Measurements from ENCODE around the gene TMEM132E. TPM values are rescaled to one million over a fixed set of nuclear protein-coding genes. Genes with fewer than 3 reads are reported as not detected.
"Not testable (repeated sequence)": the region's sequence is repeated elsewhere in the genome, so short reads cannot be mapped to it uniquely, and the experiment has no call there.

The TMEM132E gene
- total RNA-seq = not detected in 2 replicates

GRCh38 chr17:34579017-34579946 lies at the start of gene TMEM132E:
TMEM132E (plus strand) TSS chr17:34579582; CDS start chr17:34581077, 1,495 bp downstream.
- no peak for DNase-seq (ENCODE audit: low read depth in 2 of 2)

GRCh38 chr17:34530918-34531317 lies 48.5 kb upstream of the TMEM132E start:
- no peak for DNase-seq (ENCODE audit: low read depth in 2 of 2)

GRCh38 chr17:34532281-34533065 lies 46.9 kb upstream of the TMEM132E start:
- no peak for DNase-seq (ENCODE audit: low read depth in 2 of 2)

GRCh38 chr17:34533806-34534527 lies 45.4 kb upstream of the TMEM132E start:
- DNase-seq (ENCODE audit: low read depth in 2 of 2) = no peak

- no peak for DNase-seq (ENCODE audit: low read depth in 2 of 2)
Measured at GRCh38 chr17:34537445-34537844, 41.9 kb upstream of the TMEM132E start.

GRCh38 chr17:34538582-34538981 lies 40.8 kb upstream of the TMEM132E start:
- not testable (repeated sequence) for DNase-seq (ENCODE audit: low read depth in 2 of 2)

GRCh38 chr17:34539881-34540280 lies 39.5 kb upstream of the TMEM132E start:
- no peak for DNase-seq (ENCODE audit: low read depth in 2 of 2)

GRCh38 chr17:34542700-34543336 lies 36.6 kb upstream of the TMEM132E start:
- peak; percentile 26 to 48 for DNase-seq (ENCODE audit: low read depth in 2 of 2)

GRCh38 chr17:34547453-34548063 lies 31.8 kb upstream of the TMEM132E start:
- no peak for DNase-seq (ENCODE audit: low read depth in 2 of 2)

GRCh38 chr17:34549966-34550365 lies 29.4 kb upstream of the TMEM132E start:
- no peak for DNase-seq (ENCODE audit: low read depth in 2 of 2)

- no peak for DNase-seq (ENCODE audit: low read depth in 2 of 2)
Measured at GRCh38 chr17:34553907-34554306, 25.5 kb upstream of the TMEM132E start.

- peak in 1 of 2 donors; percentile 27 for DNase-seq (ENCODE audit: low read depth in 2 of 2)
Measured at GRCh38 chr17:34556384-34556783, 23.0 kb upstream of the TMEM132E start.

- DNase-seq (ENCODE audit: low read depth in 2 of 2) = no peak
Measured at GRCh38 chr17:34556931-34557330, 22.5 kb upstream of the TMEM132E start.

GRCh38 chr17:34561328-34561727 lies 18.1 kb upstream of the TMEM132E start:
- DNase-seq (ENCODE audit: low read depth in 2 of 2) = no peak

GRCh38 chr17:34562387-34562786 lies 17.0 kb upstream of the TMEM132E start:
- peak in 1 of 2 donors; percentile 13 for DNase-seq (ENCODE audit: low read depth in 2 of 2)

- DNase-seq (ENCODE audit: low read depth in 2 of 2) = no peak
Measured at GRCh38 chr17:34565713-34566112, 13.7 kb upstream of the TMEM132E start.

- no peak for DNase-seq (ENCODE audit: low read depth in 2 of 2)
Measured at GRCh38 chr17:34566201-34566600, 13.2 kb upstream of the TMEM132E start.

- DNase-seq (ENCODE audit: low read depth in 2 of 2) = no peak
Measured at GRCh38 chr17:34566873-34567272, 12.5 kb upstream of the TMEM132E start.

- DNase-seq (ENCODE audit: low read depth in 2 of 2) = no peak
Measured at GRCh38 chr17:34567691-34568465, 11.5 kb upstream of the TMEM132E start.

- no peak for DNase-seq (ENCODE audit: low read depth in 2 of 2)
Measured at GRCh38 chr17:34568953-34569352, 10.4 kb upstream of the TMEM132E start.

Measured in lung microvascular endothelial cell (primary cell).